GM19463 (cell line): ENCODE results near the gene FITM1.
A peak's percentile ranks its signal among the peaks of the same experiment; 100 is the strongest.
"Not testable (repeated sequence)": the region's sequence is repeated elsewhere in the genome, so short reads cannot be mapped to it uniquely, and the experiment has no call there.

Experiments
- ATAC-seq: cut with Tn5 transposase; IDR thresholded peaks from one replicate; pipeline ENCODE4 v1.9.1; 2021; ENCODE audit warnings: mild to moderate bottlenecking, moderate library complexity; ENCODE audit not compliant: unreplicated experiment

FITM1 gene

DNA sequence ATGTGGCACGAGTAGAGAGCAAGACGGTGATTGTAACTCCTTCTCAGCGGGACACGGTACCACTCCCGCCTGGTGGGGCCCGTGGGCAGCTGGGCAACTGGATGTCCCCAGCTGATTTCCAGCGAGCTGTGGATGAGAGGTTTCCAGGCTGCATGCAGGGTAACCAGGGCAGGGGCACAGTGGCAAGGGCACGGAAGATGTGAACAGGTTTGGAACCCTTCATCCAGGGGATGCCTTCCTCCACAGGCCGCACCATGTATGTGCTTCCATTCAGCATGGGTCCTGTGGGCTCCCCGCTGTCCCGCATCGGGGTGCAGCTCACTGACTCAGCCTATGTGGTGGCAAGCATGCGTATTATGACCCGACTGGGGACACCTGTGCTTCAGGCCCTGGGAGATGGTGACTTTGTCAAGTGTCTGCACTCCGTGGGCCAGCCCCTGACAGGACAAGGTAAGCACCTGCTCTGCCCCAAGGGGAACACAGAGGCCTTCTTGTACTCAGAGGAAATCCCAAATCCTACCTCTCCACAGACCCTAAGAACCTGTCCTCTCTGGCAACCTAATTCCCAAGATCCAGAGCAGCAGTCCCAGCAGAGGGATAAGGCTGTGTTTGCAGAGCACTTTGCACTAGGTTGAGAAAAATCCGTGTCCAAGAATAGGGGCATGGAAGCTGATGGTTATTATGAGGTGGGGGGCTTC is 32.1 kb upstream of the FITM1 start:
- ATAC-seq, result no peak

DNA sequence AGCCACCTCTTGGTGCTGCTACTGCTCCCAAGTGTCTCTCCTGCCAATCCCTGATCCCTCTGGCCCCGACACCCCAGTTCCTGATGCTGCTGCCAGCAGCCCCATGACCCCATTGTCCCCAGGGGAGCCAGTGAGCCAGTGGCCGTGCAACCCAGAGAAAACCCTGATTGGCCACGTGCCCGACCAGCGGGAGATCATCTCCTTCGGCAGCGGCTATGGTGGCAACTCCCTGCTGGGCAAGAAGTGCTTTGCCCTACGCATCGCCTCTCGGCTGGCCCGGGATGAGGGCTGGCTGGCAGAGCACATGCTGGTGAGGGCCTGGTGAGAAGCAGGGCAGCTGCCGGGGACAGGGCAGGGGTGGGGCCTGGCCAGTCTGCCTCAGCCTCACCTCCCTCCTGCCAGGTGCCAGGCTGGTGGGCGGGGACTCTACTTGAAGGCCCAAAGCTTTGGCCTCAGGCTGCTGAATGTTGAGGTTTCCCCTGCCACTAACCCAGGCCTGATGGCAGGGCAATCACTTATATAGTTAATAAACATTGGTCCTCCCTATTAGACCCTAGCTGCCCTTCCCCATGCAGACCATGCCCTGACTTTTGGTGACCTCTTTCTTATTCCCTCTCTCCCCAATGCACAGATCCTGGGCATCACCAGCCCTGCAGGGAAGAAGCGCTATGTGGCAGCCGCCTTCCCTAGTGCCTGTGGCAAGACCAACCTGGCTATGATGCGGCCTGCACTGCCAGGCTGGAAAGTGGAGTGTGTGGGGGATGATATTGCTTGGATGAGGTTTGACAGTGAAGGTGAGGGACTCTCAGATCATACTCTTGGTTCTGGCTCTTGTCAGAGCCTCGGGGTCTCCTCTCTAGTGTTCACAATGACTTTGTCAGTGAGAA is 31.3 kb upstream of the FITM1 start:
- ATAC-seq, result no peak

DNA sequence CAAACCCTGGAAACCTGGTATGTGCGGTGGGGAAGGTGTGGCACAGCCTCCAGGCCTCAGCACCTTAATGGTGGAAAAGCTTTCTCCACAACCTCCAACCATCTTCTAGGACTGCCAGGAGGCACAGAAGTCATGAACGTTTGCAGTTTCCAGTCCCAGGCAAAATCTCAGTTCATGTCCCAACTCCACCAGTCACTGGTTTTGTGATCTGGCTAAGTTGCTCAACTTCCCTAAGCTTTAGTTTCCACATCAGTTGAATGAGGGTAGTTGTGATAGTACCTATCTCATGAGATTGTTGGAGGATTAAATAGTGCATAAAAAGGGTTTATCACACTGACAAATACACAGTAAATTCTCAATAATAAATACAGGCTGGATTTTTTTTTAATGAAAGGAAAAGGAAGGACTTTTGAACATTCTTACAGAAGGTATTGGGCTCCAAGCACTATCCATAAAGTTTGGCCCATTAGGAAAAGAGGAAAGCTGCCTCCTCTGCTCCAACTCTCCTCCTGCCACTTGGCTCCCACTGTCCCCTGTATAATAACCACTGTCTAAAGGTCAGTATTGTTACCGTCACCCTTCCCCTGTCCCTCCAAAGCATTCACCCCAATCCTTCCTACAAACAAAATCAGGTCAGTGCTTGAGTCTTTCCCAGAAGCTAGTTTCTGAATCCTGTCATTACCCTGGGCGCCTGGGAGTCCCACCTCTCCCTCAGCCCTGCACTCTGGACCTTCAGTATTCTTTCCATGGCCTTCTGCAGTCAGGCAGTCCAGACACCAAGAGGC is 30.1 kb upstream of the FITM1 start:
- ATAC-seq, result no peak

DNA sequence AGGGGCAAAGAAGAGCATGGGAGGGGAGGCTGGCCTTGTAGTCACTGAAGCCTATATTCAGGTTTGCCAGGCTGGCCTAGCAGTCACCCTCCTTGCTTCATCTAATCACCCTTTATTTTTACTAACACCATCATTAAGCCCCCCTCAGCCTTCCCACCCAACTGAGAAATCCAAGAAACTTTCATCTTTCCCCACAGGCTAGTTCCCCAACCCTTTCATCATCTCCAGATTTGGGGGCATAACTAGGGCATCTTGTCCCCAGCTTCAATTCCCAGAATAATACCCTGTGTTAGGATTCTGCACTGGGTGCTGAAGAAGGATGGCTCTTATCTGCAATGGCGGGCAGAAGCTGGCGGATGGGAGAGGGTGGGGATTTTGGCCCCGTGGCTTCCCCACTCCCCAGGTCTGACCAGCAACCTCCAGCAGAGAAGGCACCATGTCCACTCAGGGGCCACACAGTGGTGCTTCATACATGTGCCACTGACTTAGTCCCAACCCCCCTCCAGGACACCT is 29.4 kb upstream of the FITM1 start:
- ATAC-seq, result no peak

DNA sequence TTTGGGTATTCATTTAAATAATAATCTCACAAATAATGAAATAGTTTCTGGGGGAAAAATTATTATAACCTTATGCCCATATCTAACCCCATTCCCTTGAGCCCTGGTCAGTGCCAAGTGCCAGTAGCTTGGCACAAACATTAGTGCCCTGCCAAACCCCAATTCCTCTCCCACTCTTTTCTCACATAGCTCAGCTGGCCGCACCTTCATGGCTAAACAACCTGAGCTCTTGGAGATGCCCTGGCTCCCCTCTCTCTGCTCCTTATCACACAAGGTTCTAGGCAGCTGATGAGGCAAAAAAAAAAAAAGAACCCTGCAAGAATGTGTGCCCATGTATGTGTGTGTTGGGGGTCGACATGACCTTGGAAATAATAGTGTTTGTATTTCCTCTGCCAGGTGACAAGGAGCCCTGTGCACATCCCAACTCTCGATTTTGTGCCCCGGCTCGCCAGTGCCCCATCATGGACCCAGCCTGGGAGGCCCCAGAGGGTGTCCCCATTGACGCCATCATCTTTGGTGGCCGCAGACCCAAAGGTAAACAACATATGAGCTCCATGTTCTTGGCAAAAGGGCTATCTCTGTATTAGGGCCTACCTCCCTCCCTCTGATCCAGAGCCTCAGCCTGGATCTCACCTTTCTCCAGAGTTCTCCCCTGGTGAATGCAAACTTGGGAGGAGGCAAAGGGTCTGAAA is 28.0 kb upstream of the FITM1 start:
- ATAC-seq, result no peak

DNA sequence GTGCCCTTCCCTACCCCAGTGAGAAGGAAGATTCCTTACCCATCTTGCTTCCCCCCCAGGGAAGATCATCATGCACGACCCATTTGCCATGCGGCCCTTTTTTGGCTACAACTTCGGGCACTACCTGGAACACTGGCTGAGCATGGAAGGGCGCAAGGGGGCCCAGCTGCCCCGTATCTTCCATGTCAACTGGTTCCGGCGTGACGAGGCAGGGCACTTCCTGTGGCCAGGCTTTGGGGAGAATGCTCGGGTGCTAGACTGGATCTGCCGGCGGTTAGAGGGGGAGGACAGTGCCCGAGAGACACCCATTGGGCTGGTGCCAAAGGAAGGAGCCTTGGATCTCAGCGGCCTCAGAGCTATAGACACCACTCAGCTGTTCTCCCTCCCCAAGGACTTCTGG is 27.0 kb upstream of the FITM1 start:
- ATAC-seq, result no peak

DNA sequence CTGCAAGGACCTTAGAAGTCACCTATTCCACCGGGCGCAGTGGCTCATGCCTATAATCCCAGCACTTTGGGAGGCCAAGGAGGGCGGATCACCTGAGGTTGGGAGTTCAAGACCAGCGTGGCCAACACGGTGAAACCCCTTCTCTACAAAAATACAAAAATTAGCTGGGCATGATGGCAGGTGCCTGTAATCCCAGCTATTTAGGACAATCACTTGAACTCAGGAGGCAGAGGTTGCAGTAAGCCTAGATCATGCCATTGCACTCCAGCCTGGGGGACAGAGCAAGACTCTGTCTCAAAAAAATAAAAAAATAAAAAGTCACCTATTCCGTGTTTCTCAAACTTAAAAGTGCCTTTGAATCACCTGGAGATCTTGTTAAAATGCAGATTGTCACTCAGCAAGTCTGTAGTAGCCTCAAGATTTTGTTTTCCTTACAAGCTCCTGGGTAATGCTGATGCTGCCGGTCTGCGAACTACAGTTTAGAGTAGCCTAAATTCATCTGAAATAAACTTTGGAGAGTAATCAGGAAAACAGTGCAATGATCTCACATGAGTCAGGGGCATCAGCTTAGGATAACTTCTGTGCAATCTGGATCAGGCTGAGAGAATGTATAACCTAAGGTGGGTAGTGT is 24.7 kb upstream of the FITM1 start:
- not testable (repeated sequence) for ATAC-seq

DNA sequence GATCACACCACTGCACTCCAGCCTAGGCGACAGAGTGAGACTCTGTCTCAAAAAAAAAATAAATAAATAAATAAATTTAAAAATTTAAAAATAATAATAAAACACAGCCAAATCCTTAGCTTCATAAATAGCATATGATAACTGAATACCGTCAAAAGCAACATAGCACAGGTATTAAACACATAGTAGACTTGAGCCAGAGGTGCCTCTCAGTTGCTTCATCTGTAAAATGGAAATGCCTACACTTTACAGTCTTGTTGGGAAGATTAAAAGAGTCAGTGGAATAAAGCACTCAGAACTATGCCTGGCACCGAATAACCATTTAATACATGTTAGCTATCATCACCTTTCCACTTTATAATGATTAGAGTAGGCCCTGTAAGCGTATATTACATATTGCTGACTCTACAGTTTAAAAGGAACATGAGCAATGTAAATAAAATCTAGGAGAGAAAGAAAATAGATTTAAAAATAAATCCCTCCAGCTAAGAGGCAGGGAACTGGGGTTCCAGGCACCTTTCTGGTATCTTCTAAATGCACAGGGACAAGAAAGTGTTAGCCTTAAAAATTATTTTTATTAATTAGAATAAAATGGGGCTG is 23.7 kb upstream of the FITM1 start:
- ATAC-seq, result no peak

DNA sequence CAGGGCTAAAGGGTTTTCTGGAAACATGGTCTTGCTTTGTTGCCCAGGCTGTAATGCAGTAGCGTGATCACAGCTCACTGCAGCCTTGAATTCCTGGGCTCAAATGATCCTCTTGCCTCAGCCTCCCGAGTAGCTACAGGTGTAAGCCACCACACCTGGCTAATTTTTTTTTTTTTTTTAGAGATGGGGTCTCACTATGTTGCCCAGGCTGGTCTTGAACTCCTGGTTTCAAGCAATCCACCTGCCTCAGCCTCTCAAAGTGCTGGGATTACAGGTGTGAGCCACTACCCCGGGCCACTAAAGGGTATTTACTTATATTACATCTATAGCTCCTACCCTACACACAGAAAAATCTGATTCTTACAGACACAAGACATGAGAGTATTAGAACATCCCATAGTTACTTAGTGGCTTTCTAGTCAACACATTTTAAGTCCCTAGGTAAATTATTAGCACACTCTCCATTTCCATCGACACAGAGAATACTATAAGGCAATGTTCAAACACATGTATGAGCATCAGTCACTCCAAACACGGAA is 22.1 kb upstream of the FITM1 start:
- peak; percentile 31 for ATAC-seq

DNA sequence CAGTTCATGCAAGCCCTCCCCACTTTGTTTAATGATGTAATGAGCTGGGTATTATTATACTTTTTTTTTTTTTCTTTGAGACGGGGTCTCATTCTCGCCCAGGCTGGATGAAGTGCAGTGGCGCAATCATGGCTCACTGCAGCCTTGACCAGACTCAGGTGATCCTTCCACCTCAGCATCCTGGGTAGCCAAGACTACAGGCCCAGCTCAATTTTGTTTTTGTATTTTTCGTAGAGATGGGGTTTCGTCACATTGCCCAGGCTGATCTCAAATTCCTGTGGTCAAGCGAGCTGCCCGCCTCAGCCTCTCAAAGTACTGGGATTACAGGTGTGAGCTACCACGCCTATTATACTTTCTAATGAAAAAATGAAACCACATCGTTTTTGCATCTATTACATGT is 20.4 kb upstream of the FITM1 start:
- no peak for ATAC-seq

DNA sequence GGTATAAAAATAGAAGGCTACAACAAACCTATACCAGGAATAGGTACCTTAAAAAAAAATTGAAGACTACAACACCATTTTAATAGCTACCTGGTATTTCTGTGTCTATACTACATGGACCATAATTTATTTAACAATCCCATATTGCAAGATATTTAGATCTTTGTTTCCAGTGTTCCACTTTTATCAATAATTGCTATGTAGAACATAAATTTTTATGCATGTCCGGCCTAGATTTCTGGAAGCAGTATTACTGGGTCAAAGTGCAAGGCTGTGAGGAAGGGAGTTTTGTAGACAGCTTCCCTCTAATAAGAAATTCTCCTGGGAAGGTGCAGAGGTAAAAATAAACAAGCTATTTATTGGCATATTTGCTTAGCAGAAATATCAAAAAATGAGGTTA is 19.9 kb upstream of the FITM1 start:
- ATAC-seq, result no peak

DNA sequence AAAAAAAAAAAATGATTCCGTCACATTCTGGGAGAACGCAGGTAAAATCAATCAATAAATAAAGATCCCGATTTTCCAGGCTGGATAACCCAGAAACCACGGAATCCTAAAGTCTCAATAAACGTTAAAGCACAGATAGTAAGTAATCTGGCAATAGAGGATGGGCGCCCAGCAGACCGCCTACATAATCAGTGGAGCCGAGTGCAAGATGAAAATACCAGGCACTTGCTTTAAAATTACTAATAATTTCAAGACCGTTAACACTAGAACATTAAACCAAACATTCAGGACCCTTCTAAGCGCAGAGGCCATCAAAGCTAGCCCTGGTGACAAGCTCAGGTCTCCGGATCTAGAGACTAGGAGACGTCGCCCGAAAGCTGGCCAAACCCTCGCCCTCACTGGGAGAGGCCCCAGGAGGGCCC is 17.1 kb upstream of the FITM1 start:
- no peak for ATAC-seq

DNA sequence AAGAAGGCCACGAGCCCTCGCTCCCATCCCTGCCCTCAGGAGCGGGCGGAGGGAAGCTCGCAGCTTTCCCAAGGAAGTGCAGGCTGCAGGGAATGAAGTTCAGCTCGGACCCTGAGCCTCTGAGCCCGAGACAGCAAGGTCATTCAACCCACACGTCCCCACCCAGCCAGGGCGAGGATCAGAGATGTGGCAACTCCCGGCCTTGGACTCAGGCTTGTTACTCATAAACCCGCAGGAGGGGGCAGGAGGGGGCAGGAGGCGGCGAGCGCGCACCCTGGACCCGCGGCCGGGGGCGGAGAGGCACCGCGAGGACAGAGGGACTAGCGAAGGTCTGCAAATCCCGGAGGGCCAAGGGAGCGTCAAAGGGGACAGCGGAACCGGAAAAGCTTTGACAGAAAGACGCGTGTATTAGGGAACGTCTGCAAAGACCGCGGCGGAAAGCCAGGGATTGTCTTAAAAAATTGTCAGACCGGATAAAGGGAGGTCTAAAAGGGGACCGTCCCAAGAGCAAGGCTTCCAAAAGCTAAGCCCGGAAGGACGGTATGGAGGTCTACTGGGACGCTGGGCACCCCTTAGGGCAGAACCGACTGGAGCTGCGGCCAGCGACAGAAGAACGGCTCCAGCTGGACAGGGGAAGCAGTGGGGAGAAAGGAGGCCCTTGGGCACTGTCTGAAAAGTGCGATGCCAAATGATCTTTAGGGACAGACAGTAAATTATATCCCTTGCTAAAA is 16.5 kb upstream of the FITM1 start:
- ATAC-seq, result peak; percentile 26

DNA sequence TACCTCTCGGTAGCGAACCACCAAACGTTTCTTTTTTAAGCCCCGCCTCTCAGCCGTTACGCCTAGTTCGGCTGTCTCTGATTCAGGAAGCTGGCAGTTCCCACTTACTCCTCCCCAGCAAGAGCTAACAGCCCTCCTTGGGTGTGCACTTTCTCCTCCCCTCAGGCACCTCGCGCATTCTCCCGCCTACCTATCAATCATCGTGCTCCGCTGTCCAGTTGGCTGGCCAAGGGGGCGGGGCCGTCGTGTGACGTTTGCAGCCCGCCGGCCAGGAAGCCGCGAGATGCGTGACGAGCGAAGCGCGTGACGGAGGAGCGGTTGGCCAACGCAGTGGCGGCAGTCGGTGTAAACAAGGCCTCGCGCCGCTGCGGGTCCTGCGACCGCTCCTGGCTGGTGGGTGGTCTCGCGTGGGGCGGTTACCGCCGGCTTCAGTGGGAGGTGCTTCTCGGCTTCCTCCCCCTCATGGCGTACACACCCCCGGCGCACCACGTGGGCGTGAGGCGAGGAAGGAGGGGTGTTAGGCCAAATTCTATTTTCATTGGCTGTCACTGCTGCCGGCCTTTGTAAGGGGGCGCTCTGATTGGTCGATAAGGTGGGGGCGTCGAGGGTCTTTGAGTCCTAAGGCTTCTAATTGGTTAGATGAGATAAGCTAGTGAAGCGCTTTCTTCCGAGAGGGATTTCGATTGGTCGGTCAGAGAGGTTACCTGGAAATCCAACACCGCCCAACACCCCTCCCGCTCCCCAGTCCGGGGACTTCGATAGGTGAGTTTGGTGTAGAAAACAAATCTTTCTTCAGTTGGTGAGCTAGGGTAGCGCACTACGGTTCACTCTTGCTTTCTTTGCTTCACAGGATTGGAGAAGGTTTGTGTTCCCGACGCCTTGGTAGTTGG is 15.7 kb upstream of the FITM1 start, which contains the start of the genes DCAF11 and NRL:
DCAF11 (plus strand) TSS at position 246 of the 890 bp plus-strand sequence. CDS start 818 bp downstream, outside the sequence.
NRL (minus strand) TSS at position 418 of the 890 bp plus-strand sequence. CDS start 32,101 bp downstream, outside the sequence.
- peak; percentile 80 for ATAC-seq

DNA sequence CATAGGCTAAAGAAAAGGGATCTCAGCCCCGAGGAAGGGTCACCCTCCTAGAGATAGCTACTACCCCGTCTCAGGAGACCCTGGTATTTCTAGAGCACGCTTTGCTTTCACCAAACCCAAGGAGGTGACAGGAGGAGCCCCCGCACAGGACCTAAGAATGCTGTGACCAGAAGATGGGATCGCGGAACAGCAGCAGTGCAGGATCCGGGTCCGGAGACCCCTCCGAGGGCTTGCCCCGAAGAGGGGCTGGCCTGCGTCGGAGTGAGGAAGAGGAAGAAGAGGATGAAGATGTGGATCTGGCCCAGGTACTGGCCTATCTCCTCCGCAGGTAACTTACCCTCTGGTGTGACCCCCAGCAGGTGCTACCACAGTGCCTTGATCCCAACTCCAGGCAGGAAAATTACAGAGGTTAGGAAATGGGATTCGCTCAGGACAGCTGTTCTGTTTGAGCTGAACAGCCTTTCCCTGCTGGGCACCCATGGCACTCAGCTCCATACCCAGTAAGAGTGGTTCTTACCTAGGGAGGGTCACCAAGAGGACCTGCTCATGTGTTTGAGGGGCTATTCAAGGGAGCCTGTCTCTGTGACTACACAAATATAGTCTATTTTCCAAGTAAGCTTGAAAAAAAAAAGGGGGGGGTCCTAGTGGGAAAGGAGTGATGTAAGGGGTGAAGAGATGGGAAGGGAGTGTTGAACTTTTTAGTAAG is 14.9 kb upstream of the FITM1 start:
- ATAC-seq, result no peak

DNA sequence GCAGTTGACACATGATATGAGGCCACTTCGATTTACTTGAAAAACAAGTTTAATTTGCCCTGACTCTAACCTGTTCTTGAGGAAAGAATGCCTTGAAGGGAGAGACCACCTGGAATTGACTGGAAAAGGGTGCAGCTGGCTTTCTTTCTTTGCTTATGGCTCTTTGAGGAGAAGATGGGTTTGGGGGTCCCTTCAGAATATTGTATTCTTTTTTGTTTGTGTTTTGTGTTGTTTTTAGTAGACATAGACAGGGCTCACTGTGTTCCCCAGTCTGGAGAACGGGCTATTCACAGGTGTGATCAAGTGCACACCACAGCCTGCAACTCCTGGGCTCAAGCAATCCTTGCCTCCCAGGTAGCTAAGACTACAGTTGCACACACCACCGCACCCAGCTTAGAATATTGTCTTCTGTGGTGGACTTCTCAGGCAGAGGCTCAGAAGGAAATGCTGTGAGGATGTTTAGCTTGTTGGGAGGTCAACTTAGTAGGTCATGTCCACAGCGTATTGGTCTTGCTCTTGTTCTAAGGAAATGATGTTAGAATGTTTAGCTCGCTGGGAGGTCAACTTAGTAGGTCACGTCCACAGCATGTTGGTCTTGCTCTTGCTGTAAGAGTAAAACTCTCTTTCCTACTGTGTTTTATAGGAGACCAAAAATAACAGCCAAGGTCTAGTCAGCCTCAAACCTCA is 14.2 kb upstream of the FITM1 start:
- ATAC-seq, result no peak
